Measurements from ENCODE around the gene AKAP7. TPM values are rescaled to one million over a fixed set of nuclear protein-coding genes. Genes with fewer than 3 reads are reported as not detected.
"Not testable (repeated sequence)": the region's sequence is repeated elsewhere in the genome, so short reads cannot be mapped to it uniquely, and the experiment has no call there.

AKAP7 gene
- polyA plus RNA-seq, 1 donor = 12.7 TPM

DNA sequence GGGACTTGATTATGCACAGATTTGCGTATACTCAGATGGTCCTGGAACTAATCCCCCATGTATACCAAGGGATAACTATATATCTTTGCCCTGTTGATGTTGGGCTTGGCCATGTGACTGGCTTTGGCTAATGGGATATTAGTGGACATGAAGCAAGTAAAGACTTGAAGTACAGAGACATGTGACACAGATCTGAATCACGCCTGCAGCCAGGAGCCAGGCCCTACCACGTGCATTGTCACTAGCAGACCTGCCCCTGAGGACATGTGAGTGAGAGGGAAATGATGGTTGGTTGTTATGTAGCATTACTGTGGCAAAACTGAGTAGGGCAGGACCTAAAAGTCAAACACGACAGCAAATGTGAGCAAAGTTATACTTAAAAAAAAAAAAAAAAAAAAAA lies 155.7 kb downstream of the AKAP7 start:
- no peak for DNase-seq (ENCODE audit: low read depth)

DNA sequence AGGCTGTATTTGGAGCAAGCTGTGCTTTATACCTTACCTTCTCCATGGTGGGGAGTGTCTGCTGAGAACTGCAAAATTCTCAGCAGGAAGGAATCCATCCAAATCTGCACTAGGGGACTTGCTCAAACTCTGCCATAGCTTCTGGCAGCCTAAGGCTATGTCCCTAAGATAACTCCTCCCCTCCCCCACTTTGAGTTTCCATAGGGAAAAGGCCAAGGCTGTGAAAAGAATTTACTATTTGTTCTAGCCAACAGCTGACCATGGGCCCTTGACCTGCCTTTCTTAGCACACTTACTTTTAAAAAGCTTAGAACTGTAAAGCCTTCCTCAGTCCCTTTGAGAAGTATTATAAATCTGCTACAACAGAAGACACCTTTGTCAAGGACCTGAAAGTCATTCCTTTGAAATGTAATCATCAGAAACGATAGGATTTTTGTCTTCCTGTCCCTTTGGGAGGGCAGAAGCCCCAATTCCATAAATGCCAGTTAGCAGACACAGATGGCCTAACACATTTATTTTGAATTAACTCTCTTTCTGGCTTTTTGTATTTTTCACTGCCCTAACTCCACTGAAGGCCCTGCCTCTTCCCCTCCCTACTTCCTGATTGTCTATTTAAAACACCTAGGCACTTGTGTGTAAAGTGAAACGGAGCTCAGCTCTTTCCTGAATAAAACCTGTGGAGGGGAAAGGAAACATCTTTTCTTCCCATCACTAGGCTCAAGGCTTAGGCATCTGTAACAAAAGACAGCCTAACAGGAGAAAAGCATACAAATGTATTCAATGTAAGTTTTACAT lies 157.1 kb downstream of the AKAP7 start:
- no peak for DNase-seq (ENCODE audit: low read depth)

DNA sequence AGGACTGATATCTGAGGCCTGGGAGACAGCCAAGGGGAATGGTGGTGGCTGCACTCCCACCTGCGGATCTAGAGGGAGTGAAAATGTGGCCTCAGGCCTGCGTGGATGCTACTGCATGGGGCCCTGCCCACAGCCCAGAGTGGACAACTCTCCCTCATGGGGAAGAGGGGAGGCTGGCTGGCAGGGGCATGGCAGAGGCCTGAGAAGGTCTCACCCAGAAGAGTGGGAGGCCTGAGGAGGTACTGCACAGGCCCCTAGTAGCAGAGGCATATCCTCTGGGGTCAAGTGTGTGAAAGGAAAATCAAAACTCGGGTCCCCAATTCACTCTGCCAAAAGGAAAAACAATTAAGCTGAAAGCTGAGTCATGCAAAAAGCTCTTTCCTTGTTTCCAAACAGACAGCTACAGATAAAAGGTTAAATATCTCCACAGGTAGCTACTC lies 158.2 kb downstream of the AKAP7 start:
- DNase-seq (ENCODE audit: low read depth) = no peak

DNA sequence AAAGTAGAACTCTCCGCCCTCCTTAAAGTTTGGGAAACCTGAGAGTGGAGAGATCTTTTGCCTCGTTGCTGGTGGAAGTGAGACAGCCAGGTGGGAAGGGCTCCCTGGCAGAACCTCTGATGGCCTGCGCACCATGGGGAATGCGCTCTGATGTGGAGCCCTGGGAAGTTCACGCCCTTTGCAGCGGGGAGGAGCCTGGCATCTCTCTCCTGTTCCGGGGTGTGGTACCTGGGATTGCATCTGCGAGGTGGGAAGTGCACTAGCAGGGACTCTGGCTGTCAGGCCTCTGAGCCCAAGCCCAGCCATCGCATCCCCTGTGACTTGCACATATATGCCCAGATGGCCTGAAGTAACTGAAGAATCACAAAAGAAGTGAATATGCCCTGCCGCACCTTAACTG lies 159.8 kb downstream of the AKAP7 start:
- DNase-seq (ENCODE audit: low read depth) = no peak

DNA sequence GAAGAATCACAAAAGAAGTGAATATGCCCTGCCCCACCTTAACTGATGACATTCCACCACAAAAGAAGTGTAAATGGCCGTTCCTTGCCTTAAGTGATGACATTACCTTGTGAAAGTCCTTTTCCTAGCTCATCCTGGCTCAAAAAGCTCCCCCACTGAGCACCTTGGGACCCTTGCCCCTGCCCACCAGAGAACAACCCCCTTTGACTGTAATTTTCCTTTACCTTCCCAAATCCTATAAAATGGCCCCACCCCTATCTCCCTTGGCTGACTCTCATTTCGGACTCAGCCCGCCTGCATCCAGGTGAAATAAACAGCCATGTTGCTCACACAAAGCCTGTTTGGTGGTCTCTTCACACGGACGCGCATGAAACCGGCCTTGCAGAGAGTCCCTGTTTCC lies 165.6 kb downstream of the AKAP7 start:
- DNase-seq (ENCODE audit: low read depth) = not testable (repeated sequence)

DNA sequence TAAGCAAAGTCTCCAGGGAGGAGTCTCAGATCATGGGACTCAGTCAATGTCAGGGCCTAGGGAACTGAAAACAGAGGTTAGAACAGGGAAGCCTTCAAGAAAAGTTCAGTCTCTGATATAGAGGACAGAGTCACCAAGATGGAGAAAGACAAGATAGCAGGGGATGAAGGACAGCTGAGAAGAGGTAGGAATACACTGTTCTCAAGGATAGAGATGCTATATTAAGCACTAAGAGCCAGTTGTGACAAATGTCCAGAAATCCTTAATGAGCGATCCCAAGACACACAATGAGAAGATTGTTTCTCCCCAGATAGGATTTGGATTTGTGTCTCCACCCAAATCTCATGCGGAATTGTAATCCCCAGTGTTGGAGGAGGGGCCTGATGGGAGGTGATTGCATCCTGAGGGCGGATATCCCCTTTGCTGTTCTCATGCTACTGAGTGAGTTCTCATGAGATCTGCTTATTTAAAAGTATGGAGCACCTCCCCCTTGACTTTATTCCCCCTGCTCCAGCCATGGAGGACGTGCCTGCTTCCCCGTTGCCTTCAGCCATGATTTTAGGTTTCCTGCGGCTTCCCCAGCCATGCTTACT lies 168.2 kb downstream of the AKAP7 start:
- no peak for DNase-seq (ENCODE audit: low read depth)

DNA sequence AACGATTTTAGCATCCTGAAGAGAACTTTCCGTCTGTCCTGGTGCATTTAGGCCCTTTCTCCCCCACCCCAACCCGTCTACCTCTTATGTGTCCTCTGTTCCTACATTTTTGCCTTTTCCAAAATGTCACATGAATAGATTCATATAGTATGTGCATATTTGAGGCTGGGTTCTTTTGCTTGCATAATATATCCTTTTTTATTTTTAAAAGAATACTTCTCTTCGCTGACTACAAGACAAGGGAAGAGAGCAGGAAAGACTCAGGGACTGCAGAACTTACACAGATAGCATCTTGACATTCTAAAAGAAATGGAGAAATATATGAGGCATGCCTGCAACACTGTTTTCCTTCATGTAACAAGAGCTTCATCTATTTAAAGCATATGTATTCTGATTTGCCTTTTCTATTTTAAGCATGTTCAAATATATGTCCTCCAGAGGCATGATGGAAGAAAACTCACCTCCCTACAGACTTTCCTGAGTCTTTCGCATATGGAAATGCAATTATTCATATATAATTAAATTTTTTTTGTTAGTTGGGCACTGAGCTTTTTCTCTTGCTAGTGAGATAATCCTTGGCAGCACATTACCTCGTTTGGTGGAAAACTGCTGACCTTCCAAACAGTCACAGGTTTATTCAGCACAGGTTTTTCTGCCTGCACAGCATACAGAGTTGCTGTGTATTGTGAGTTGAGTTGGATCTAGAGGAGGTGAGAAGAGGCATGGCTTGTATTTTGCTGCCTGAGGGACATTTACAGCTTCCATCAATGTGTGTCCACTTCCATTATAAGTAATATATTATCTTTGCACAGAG lies 170.0 kb downstream of the AKAP7 start:
- no peak for DNase-seq (ENCODE audit: low read depth)

DNA sequence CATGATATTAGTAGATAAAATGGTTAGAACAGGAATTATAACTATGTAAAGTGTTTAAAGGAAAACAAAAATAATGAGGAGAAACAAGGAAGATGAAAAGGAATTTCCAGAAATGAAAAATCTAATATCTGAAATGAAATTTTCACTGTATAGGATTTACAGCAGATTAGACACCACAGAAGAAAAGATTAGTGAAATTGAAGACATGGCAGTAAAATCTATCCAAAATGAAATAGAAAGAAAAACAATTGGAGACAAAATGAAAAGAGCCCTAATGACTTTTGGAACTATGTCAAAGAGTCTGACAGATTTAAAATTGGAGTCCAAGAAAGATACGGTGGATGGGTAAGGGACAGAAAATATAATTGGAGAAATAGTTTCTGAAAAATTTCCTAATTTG lies 174.2 kb downstream of the AKAP7 start:
- no peak for DNase-seq (ENCODE audit: low read depth)

DNA sequence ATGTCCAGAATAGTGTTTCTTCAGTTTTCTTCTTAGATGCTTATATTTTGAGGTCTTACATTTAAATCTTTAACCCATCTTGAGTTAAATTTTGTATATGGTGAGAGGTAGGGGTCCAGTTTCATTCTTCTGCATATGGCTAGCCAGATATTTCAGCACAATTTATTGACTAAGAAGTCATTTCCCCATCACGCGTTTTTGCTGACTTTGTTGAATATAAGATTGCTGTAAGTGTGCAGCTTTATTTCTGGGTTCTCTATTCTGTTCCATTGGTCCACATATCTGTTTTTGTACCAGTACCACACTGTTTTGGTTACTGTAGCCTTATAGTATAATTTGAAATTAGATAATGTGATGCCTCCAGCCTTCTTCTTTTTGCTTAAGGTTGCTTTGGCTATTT lies 179.6 kb downstream of the AKAP7 start:
- no peak for DNase-seq (ENCODE audit: low read depth)

DNA sequence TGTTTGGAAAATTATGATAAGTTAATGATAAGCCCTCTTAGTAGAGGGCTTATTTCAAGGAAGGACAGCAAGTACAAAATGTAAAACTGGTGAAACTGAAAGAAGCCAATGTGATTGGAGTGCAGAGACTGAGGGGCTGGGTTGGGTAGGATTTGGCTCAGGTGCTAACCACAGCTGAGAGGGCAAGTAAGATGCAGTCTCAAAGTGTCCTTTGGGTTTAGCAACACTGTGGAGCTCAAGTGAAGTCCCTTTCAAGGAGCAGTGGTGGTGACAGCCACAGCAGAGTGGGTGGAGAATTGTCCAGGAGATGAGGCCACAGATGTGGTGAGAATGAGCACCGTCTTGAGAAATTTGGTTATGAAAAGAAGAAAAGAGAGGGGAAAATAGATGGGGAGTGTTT lies 181.4 kb downstream of the AKAP7 start:
- DNase-seq (ENCODE audit: low read depth) = no peak

DNA sequence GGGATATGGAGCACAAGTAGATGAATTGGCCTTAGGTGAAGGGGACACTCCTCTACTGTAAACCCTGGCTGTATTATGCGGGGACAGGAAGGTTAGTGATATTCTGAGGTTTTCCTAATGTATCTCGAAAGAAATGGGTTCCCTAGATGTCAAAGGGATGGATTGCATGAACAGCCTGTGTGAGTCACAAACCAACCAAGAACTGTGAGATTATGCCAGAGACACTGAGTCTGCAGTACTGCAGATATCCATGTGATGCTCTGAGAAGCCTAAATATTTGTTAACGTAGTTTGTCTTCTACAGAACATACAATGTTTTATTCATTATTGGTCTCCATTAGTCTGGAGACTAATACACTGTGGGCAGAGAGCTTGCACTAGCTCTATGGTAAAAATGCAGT lies 182.2 kb downstream of the AKAP7 start:
- DNase-seq (ENCODE audit: low read depth) = no peak

DNA sequence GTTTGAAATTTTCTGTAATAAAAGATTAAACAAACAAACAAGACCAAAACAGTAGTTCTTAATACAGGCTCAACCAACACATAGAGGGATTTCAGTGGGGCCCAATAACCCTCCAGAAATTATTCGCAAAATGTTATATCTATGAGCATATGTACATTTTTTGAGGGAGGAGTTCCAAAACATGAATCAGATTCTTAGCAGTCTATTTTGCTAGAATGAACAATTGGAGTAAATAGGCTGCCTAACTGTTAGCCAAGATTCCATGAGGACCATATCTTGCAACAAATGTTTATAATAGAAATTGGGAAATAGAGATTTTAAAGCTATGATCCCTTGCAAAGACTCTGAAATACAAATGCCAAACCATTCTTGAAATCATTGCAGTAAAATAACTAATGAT lies 186.3 kb downstream of the AKAP7 start:
- peak; percentile 32 for DNase-seq (ENCODE audit: low read depth)

DNA sequence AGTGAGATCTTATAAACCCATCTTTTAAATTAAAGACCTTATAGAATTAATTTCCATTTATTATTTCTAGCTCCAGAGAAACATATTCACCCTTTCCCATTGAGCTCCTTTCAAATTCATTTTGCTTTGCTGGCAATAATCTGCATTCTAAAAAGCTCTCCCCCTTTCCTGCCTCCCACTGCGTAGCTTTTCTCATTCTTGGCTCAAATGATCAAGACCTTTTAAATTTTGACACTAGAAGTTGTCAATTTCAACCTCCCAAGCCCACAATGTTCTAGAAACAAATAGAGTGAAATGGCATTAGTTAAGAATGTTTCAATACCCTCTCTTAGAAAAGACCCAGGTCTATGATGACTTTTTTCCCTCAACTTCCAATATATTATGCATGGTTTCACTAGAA lies 186.9 kb downstream of the AKAP7 start:
- DNase-seq (ENCODE audit: low read depth) = no peak

DNA sequence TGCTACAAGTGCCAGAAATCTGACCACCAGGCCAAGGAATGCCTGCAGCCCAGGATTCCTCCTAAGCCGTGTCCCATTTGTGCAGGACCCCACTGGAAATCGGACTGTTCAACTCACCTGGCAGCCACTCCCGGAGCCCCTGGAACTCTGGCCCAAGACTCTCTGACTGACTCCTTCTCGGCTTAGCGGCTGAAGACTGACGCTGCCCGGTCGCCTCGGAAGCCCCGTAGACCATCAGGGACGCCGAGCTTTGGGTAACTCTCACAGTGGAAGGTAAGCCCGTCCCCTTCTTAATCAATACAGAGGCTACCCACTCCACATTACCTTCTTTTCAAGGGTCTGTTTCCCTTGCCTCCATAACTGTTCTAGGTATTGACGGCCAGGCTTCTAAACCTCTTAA lies 190.4 kb downstream of the AKAP7 start:
- DNase-seq (ENCODE audit: low read depth) = not testable (repeated sequence)

DNA sequence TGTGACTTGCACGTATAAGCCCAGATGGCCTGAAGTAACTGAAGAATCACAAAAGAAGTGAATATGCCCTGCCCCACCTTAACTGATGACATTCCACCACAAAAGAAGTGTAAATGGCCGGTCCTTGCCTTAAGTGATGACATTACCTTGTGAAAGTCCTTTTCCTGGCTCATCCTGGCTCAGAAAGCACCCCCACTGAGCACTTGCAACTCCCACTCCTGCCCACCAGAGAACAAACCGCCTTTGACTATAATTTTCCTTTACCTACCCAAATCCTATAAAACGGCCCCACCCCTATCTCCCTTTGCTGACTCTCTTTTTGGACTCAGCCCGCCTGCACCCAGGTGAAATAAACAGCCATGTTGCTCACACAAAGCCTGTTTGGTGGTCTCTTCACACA lies 193.5 kb downstream of the AKAP7 start:
- DNase-seq (ENCODE audit: low read depth) = not testable (repeated sequence)

DNA sequence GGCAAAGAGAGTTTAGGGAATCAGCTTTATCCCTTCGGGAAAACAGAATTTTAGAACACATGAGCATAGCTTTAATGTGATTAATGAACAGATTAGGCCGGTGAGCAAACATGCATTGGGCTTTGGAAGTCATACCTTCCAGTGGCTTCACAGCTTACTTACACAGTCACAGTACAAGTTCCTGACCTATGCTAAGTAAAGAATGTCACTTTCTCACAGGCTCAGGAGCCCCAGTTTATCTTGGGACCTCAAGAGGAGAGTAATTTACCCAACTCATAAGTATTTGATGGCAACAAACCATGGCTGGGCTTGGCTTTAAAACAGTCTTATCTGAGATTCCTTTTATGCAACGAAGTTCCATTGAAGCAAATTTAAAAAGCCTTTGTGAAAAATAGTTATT lies 195.9 kb downstream of the AKAP7 start:
- DNase-seq (ENCODE audit: low read depth) = no peak

DNA sequence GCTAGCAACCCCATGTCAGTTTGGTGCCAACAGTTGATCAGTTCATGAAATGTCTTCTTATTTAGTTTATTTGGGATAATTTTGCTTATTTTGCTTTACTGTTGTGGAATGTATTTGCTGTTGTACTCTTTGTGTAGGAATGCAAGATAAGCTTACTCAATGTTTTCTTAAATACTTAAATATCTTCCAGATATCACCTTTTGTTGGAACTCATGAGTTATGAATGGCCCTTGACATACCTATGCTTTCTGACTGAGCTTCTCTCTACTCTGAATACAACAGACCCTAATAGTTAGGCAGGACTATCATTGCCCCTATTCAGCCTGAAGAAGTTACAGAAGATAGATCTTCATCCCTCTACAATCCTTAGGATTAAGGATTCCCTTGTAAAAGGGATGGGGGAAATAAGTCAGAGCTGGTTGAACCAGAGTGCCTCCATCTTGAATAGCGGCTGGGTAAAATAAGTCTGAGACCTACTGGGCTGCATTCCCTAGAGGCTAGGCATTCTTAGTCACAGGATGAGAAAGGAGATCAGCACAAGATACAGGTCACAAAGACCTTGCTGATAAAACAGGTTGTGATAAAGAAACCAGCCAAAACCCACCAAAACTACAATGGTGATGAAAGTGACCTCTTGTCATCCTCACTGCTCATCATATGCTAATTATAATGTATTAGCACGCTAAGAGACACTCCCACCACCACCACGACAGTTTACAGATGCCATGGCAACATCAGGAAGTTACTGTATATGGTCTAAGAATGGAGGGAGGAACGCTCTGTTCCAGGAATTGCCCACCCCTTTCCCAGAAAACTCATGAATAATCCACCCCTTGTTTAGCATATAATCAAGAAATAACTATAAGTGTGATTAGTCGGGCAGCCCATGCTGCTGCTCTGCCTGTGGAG lies 196.9 kb downstream of the AKAP7 start:
- no peak for DNase-seq (ENCODE audit: low read depth)
